Activated naive CD4-positive, alpha-beta T cell treated with anti-CD3 and anti-CD28 coated beads, Interleukin-2, amount 10 ng/mL, durations not matched to agents 7 days and 5 days (primary cell): ENCODE data around the gene HECW1.

ENCODE experiments used
- CTCF ChIA-PET: fragments of 350-600 bp; sonication (Branson Sonifier 250); formaldehyde crosslinking; loops from one replicate; lab custom pipeline; 2021; ENCODE audit warnings: antibody characterized with exemption; lab: Charles Lee
- DNase-seq: peaks from one replicate; pipeline ENCODE4 v3.0.0-alpha.2; 2020
- H3K27ac Mint-ChIP-seq: one replicate; pipeline ENCODE4 v1.8.0; 2021; ENCODE audit warnings: mild to moderate bottlenecking, moderate library complexity, mixed read lengths
- H3K27me3 Mint-ChIP-seq: one replicate; pipeline ENCODE4 v1.8.0; 2021; ENCODE audit warnings: mild to moderate bottlenecking, mixed read lengths
- H3K36me3 Mint-ChIP-seq: one replicate; pipeline ENCODE4 v1.8.0; 2021; ENCODE audit warnings: mixed read lengths
- H3K4me1 Mint-ChIP-seq: one replicate; pipeline ENCODE4 v1.8.0; 2021; ENCODE audit warnings: mixed read lengths
- H3K4me3 Mint-ChIP-seq: one replicate; pipeline ENCODE4 v1.8.0; 2021; ENCODE audit warnings: mild to moderate bottlenecking, moderate library complexity, mixed read lengths
- H3K9me3 Mint-ChIP-seq: one replicate; pipeline ENCODE4 v1.8.0; 2021; ENCODE audit warnings: mixed read lengths

The HECW1 gene

DNA sequence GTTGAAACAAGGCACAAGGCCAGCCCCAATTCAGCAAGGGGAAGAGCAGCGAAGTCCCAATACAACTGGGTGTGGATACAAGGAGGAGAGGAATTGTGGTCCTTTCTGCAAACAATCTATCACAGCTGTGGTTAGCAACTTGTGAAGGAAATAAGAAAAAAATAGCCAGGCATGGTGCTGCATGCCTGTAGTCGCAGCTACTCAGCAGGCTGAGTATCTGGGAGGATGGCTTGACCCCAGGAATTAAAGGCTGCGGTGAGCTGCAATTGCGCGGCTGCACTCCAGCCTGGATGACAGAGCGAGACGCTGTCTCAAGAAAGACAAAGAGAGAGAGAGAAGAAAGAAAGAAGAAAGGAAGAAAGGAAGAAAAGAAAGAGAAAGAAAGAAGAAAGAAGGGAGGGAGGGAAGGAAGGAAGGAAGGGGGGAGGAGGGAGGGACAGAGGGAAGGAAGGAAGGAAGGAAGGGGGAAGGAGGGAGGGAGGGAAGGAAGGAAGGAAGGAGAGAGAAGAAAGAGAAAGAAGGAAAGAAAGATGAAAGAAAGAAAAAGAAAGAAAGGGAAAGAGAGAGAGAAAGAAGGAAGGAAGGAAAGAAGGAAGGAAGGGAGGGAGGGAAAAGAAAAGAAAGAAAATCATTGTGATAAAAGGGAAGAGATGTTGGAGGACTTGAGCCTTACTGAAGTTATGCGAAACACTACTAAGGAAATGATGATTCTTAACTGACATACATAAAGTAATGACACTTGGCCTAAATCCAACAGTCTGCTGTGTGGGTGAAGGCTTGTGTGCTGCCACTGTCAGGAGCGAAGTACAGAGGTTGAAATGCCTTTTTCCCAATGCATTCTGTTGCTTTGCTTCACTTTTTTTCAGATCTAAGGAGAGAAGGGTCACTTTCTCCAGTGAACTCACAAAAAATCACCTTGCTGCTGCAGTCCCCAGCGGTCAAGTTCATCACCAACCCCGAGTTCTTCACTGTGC lies 353.4 kb downstream of the HECW1 start:
- H3K4me1 Mint-ChIP-seq = no peaks in the 10 kb centered on the region
- H3K4me3 Mint-ChIP-seq = no peak overlapping the region
- no peak for DNase-seq
- CTCF ChIA-PET = no interaction called here
- no peaks in the 10 kb centered on the region for H3K36me3 Mint-ChIP-seq
- H3K27ac Mint-ChIP-seq = no peak overlapping the region
- peaks cover 17% of the 10 kb centered on the region for H3K27me3 Mint-ChIP-seq
- no peaks in the 10 kb centered on the region for H3K9me3 Mint-ChIP-seq

DNA sequence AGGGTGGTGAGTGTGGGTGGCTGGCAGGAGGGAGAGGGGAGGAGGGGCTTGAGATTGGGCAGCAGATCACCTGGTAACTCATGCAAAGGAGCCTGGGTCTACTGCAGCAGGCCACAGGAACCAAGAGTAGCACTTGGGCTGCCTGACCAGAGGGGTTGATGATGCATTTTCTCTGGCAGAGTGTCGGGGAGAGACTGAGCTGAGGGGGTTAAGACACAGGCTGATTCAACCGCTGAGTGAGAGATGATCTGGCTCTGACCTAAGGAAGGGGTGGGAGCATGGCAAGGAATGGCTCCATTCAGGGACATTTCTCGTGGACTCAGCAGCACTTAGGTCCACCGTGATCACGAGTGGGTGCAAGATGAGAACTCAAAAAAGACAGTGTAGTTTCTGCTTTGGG lies 355.0 kb downstream of the HECW1 start:
- no peaks in the 10 kb centered on the region for H3K9me3 Mint-ChIP-seq
- no peak overlapping the region for H3K27ac Mint-ChIP-seq
- peaks cover 23% of the 10 kb centered on the region for H3K27me3 Mint-ChIP-seq
- H3K4me3 Mint-ChIP-seq = no peak overlapping the region
- DNase-seq = no peak
- H3K4me1 Mint-ChIP-seq = no peaks in the 10 kb centered on the region
- CTCF ChIA-PET = interaction anchor here (0.6 to 1.5 kb wide), 2 partner anchors 13 to 28 kb away, joined by 3 read pairs; no protein-coding TSS in a partner anchor
- H3K36me3 Mint-ChIP-seq = no peaks in the 10 kb centered on the region

DNA sequence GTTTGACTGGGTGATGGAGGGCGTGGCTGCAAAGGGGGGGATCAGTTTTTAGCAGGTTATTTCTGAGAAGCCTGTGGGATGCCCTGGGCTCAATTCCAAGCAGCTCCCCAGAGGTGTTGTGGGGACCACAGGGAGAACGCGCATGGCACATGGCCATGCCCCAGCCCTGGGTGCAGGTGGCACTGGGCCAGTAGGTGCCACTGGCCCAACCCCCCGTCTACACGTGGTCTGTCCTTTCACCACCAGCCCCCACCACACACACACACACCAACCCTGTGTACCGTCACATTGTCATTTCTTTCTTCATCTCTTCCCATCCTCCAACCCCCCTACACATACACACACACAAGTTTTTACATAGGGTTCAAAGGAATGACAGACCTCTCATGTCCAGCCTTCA lies 355.4 kb downstream of the HECW1 start:
- peaks cover 24% of the 10 kb centered on the region for H3K27me3 Mint-ChIP-seq
- H3K9me3 Mint-ChIP-seq = no peaks in the 10 kb centered on the region
- CTCF ChIA-PET = interaction anchor here (0.6 to 1.5 kb wide), 2 partner anchors 13 to 28 kb away, joined by 3 read pairs; no protein-coding TSS in a partner anchor
- H3K4me3 Mint-ChIP-seq = no peak overlapping the region
- no peak overlapping the region for H3K27ac Mint-ChIP-seq
- DNase-seq = no peak
- H3K36me3 Mint-ChIP-seq = no peaks in the 10 kb centered on the region
- H3K4me1 Mint-ChIP-seq = no peaks in the 10 kb centered on the region

GRCh38 chr7:43469051-43469450 lies 356.6 kb downstream of the HECW1 start:
- Mint-ChIP-seq H3K4me3 (no peak overlapping the region), H3K27me3 (peaks cover 28% of the 10 kb centered on the region), H3K27ac (no peak overlapping the region), H3K9me3 (no peaks in the 10 kb centered on the region), H3K4me1 (no peaks in the 10 kb centered on the region), H3K36me3 (no peaks in the 10 kb centered on the region)
- DNase-seq = no peak
- CTCF ChIA-PET = interaction anchor here (3.7 kb wide), 1 partner anchor 14 kb away, joined by 18 read pairs; no protein-coding TSS in a partner anchor

DNA sequence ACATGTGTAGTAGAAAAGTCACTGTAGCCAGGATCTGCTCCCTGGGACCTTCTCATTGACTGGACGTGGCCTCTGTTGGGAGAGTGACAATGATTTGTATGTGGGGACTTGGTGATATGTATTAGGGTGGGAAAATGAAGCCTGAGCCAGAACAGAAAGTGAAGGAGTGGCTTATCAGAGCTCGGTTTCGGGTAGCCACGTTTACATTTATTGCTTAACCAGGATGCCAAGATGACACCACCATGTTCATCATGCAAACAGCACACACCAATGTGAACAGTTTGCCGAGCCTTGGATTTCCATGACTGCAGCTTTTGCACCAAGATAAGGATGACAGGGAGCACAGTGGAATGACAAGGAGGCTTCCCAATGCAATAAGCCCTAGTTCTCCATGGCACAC lies 357.7 kb downstream of the HECW1 start:
- H3K4me3 Mint-ChIP-seq = no peak overlapping the region
- CTCF ChIA-PET = interaction anchor here (3.7 kb wide), 1 partner anchor 15 kb away, joined by 18 read pairs; no protein-coding TSS in a partner anchor
- DNase-seq = no peak
- H3K36me3 Mint-ChIP-seq = no peaks in the 10 kb centered on the region
- no peaks in the 10 kb centered on the region for H3K9me3 Mint-ChIP-seq
- H3K4me1 Mint-ChIP-seq = no peaks in the 10 kb centered on the region
- no peak overlapping the region for H3K27ac Mint-ChIP-seq
- peaks cover 28% of the 10 kb centered on the region for H3K27me3 Mint-ChIP-seq

- no peak for DNase-seq
- H3K36me3 Mint-ChIP-seq = no peaks in the 10 kb centered on the region
- no peak overlapping the region for H3K27ac Mint-ChIP-seq
- CTCF ChIA-PET = no interaction called here
- H3K9me3 Mint-ChIP-seq = no peaks in the 10 kb centered on the region
- H3K4me3 Mint-ChIP-seq = no peak overlapping the region
- peaks cover 18% of the 10 kb centered on the region for H3K27me3 Mint-ChIP-seq
- peaks cover 2% of the 10 kb centered on the region for H3K4me1 Mint-ChIP-seq
Observed at GRCh38 chr7:43475983-43476382, 363.5 kb downstream of the HECW1 start.

GRCh38 chr7:43476896-43477295 lies 364.4 kb downstream of the HECW1 start:
- H3K27me3 Mint-ChIP-seq = peaks cover 11% of the 10 kb centered on the region
- no peaks in the 10 kb centered on the region for H3K36me3 Mint-ChIP-seq
- DNase-seq = no peak
- H3K9me3 Mint-ChIP-seq = no peaks in the 10 kb centered on the region
- H3K27ac Mint-ChIP-seq = no peak overlapping the region
- H3K4me1 Mint-ChIP-seq = peaks cover 2% of the 10 kb centered on the region
- CTCF ChIA-PET = no interaction called here
- no peak overlapping the region for H3K4me3 Mint-ChIP-seq

- Mint-ChIP-seq H3K36me3 (no peaks in the 10 kb centered on the region), H3K9me3 (no peaks in the 10 kb centered on the region), H3K27me3 (peaks cover 10% of the 10 kb centered on the region), H3K27ac (no peak overlapping the region), H3K4me3 (no peak overlapping the region), H3K4me1 (peaks cover 2% of the 10 kb centered on the region)
- DNase-seq = no peak
- CTCF ChIA-PET = interaction anchor here (0.6 to 1.5 kb wide), 6 partner anchors 18 to 243 kb away, joined by 3 to 5 read pairs (median 3); no protein-coding TSS in a partner anchor
Observed at GRCh38 chr7:43479042-43479441, 366.6 kb downstream of the HECW1 start.

GRCh38 chr7:43479543-43479942 lies 367.1 kb downstream of the HECW1 start:
- no peaks in the 10 kb centered on the region for H3K9me3 Mint-ChIP-seq
- no peak overlapping the region for H3K4me3 Mint-ChIP-seq
- H3K4me1 Mint-ChIP-seq = peaks cover 2% of the 10 kb centered on the region
- CTCF ChIA-PET = interaction anchor here (0.8 to 1.5 kb wide), 4 partner anchors 17 to 243 kb away, joined by 3 to 5 read pairs (median 3); no protein-coding TSS in a partner anchor
- H3K36me3 Mint-ChIP-seq = no peaks in the 10 kb centered on the region
- no peak overlapping the region for H3K27ac Mint-ChIP-seq
- peaks cover 10% of the 10 kb centered on the region for H3K27me3 Mint-ChIP-seq
- no peak for DNase-seq

DNA sequence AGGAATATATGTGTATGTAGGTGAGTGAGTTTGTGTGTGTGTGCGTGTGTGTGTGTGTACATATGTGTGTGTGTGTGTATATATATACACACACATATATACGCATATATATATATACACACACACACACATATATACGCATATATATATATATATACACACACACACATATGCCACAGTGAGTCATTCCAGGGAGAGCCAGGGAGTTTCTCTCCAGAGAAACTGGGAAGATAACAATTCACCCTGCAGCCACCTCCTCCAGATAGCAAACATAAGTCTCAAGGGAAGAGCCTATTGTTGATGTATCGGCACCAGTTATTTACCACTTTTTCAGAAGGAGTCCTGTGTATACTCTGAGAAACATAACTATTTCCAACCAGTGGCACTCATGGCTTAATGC lies 368.1 kb downstream of the HECW1 start:
- CTCF ChIA-PET = no interaction called here
- Mint-ChIP-seq H3K9me3 (no peaks in the 10 kb centered on the region), H3K4me3 (no peak overlapping the region), H3K36me3 (no peaks in the 10 kb centered on the region), H3K4me1 (peaks cover 2% of the 10 kb centered on the region), H3K27ac (no peak overlapping the region), H3K27me3 (peaks cover 10% of the 10 kb centered on the region)
- no peak for DNase-seq

- H3K27ac Mint-ChIP-seq = no peak overlapping the region
- DNase-seq = no peak
- no peaks in the 10 kb centered on the region for H3K36me3 Mint-ChIP-seq
- H3K9me3 Mint-ChIP-seq = no peaks in the 10 kb centered on the region
- H3K4me1 Mint-ChIP-seq = peaks cover 2% of the 10 kb centered on the region
- CTCF ChIA-PET = interaction anchor here (1.2 kb wide), 1 partner anchor 101 kb away, joined by 3 read pairs; the partner anchor contains the start of gene STK17A
- no peak overlapping the region for H3K4me3 Mint-ChIP-seq
- H3K27me3 Mint-ChIP-seq = peaks cover 10% of the 10 kb centered on the region
Observed at GRCh38 chr7:43481902-43482678, 369.6 kb downstream of the HECW1 start.

DNA sequence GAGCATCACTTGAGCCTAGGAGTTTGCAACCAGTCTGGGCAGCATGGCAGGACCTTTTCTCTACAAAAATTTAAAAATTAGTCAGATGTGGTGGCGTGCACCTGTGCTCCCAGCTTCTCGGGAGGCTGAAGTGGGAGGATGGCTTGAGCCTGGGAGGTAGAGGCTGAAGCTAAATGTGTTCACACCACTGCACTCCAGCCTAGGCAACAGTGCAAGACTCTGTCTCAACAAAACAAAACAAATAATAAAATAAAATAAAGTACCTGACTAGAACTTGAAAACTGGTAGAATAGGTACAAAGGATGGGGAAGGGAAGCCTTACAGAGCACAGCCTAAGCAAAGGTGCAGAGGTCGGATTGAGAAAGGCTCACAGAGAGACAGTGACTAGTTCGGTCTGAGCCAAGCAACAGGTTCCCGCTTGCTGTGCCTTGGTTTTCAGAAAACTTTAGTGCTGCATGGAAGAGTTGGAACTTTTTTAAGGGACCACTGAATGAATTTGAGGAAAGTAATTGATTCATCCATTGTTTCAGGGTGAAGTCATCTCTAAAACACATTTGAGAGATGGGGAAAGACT lies 370.3 kb downstream of the HECW1 start:
- no peak for DNase-seq
- H3K27me3 Mint-ChIP-seq = peaks cover 13% of the 10 kb centered on the region
- H3K4me3 Mint-ChIP-seq = no peak overlapping the region
- H3K4me1 Mint-ChIP-seq = no peaks in the 10 kb centered on the region
- H3K27ac Mint-ChIP-seq = no peak overlapping the region
- CTCF ChIA-PET = no interaction called here
- H3K9me3 Mint-ChIP-seq = no peaks in the 10 kb centered on the region
- no peaks in the 10 kb centered on the region for H3K36me3 Mint-ChIP-seq

DNA sequence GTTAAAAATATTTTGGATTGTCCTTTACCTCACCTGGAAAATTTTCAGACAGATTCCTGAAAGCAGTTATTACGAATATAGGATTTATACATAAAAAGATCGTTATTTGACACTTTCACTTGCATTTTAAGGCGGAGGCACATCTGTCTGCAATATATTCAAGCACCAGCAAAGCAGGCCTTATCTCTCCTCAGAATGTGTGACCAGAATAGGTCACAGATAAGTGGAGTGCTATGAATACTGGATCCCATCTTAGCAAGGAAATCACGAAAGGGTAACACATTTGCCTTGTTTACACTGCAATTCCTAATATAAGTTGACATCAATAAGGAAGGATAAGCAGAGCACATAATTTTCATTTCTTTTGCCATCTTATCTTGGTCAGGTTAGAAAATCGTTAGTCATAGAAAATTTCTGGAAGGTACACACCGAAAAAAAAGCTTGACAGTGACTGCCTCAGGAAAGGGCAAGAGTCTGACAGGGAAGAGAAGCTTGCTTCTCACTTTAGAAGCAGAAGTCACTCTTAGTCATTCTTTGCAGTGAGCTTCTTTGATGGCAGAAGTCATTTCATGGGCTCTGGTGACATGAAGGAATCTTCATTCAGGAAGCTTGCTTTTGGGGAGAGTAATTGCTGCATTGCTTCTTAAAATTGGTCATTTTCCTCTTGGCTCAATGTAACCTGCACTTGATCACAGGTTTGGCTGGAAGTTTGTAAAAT lies 372.4 kb downstream of the HECW1 start:
- H3K27ac Mint-ChIP-seq = no peak overlapping the region
- H3K9me3 Mint-ChIP-seq = no peaks in the 10 kb centered on the region
- DNase-seq = no peak
- no peaks in the 10 kb centered on the region for H3K4me1 Mint-ChIP-seq
- no peaks in the 10 kb centered on the region for H3K36me3 Mint-ChIP-seq
- H3K27me3 Mint-ChIP-seq = peaks cover 8% of the 10 kb centered on the region
- H3K4me3 Mint-ChIP-seq = no peak overlapping the region
- CTCF ChIA-PET = no interaction called here
